ENCODE measurements around the gene SETX.

DNA sequence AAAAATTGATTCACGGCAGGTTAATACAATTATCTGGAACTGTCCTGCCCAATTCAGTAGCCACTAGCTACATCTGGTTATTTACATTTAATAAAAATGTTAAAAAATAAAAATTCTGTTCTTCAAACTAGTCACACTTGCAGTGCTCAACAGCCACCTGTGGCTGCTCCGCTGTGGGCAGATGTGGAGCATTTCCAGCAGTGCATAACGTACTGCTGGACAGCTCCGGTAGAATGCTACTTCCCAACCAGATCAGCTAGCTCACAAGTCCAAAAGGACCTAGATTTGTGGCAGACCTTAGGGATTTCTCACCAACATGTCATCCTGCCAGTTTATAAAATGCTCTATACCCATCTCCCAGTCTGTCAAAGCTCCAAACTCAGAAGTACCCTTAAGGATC is 42.8 kb downstream of the SETX start:
- TF ChIP-seq, protein P1, sequence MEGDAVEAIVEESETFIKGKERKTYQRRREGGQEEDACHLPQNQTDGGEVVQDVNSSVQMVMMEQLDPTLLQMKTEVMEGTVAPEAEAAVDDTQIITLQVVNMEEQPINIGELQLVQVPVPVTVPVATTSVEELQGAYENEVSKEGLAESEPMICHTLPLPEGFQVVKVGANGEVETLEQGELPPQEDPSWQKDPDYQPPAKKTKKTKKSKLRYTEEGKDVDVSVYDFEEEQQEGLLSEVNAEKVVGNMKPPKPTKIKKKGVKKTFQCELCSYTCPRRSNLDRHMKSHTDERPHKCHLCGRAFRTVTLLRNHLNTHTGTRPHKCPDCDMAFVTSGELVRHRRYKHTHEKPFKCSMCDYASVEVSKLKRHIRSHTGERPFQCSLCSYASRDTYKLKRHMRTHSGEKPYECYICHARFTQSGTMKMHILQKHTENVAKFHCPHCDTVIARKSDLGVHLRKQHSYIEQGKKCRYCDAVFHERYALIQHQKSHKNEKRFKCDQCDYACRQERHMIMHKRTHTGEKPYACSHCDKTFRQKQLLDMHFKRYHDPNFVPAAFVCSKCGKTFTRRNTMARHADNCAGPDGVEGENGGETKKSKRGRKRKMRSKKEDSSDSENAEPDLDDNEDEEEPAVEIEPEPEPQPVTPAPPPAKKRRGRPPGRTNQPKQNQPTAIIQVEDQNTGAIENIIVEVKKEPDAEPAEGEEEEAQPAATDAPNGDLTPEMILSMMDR (IDR thresholded peaks at IDR 0.05; ENCODE audit: low read length) = no peak
- TF ChIP-seq EZH2 (IDR thresholded peaks at IDR 0.05; ENCODE audit: borderline replicate concordance, low read length) = no peak
